ENCODE data around the gene HSD11B2. TPM values are rescaled to one million over a fixed set of nuclear protein-coding genes. Genes with fewer than 3 reads are reported as not detected.

HSD11B2 gene
- total RNA-seq, 1 experiment from 2014 or later: 9.7 TPM

DNA sequence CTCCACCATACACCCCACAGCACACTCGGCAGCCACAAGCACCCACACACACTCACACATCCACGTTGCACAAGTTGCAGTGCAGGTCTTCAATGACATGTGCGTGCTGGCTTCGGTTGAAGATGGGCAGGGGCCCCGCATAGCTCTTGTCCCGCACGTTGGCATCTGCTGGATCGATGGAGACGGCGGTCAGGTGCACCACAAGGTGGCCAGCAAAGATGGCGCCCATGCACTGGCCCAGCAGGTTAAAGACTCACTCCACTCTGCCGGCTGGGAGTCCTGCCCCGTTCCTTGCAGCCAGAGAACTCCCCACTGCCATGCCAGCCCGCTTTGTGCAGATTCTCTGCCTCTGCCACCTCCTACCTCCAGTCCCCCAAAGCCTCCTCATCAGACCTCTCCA, 30.0 kb upstream of the HSD11B2 start:
- no peak overlapping the region for H3K27ac ChIP-seq (ENCODE audit: low read depth, low read length)
- CTCF ChIA-PET: interaction anchor here (0.6 kb wide), 1 partner anchor 52 kb away, joined by 3 read pairs; no protein-coding TSS in a partner anchor
- RAD21 ChIA-PET (ENCODE audit: low non-redundant PET in 1 of 2, low total read pairs in 2 of 2, uncharacterized antibody in 2 of 2, unreplicated experiment in 2 of 2): no interaction called here
- no peak overlapping the region for H3K9ac ChIP-seq (ENCODE audit: low read length)
- ATAC-seq (no peak), DNase-seq (ENCODE audit: low read depth, low spot score) (no peak)
- intact Hi-C loops (cut with micrococcal nuclease): no loop called here
- no TSS peak for BruUV-seq (replicated peaks)
- H3K36me3 ChIP-seq (ENCODE audit: control insufficient read depth in 1 of 2, insufficient read depth in 2 of 2, low read length in 2 of 2): no peaks in the 10 kb centered on the region
- no peaks in the 10 kb centered on the region for H3K9me2 ChIP-seq (ENCODE audit: insufficient read depth)
- no peaks in the 10 kb centered on the region for H3K9me3 ChIP-seq (ENCODE audit: control insufficient read depth in 1 of 2, insufficient read depth in 1 of 2, low read depth in 1 of 2, low read length in 2 of 2)
- H3K4me3 ChIP-seq (replicated peaks in 1 of 2; ENCODE audit: low read depth in 1 of 2, low read length in 2 of 2): no peak overlapping the region
- H3K4me2 ChIP-seq (ENCODE audit: low read length): no peak overlapping the region
- TF ChIP-seq EGR1 (IDR thresholded peaks at IDR 0.05; ENCODE audit: low read depth) (no peak), SRF (IDR thresholded peaks at IDR 0.05; ENCODE audit: low read depth) (no peak), ELF1 (IDR thresholded peaks at IDR 0.05; ENCODE audit: borderline replicate concordance, low read depth) (no peak)
- TF ChIP-seq, protein P1, sequence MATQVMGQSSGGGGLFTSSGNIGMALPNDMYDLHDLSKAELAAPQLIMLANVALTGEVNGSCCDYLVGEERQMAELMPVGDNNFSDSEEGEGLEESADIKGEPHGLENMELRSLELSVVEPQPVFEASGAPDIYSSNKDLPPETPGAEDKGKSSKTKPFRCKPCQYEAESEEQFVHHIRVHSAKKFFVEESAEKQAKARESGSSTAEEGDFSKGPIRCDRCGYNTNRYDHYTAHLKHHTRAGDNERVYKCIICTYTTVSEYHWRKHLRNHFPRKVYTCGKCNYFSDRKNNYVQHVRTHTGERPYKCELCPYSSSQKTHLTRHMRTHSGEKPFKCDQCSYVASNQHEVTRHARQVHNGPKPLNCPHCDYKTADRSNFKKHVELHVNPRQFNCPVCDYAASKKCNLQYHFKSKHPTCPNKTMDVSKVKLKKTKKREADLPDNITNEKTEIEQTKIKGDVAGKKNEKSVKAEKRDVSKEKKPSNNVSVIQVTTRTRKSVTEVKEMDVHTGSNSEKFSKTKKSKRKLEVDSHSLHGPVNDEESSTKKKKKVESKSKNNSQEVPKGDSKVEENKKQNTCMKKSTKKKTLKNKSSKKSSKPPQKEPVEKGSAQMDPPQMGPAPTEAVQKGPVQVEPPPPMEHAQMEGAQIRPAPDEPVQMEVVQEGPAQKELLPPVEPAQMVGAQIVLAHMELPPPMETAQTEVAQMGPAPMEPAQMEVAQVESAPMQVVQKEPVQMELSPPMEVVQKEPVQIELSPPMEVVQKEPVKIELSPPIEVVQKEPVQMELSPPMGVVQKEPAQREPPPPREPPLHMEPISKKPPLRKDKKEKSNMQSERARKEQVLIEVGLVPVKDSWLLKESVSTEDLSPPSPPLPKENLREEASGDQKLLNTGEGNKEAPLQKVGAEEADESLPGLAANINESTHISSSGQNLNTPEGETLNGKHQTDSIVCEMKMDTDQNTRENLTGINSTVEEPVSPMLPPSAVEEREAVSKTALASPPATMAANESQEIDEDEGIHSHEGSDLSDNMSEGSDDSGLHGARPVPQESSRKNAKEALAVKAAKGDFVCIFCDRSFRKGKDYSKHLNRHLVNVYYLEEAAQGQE (IDR thresholded peaks at IDR 0.05; ENCODE audit: low read depth): no peak
- no peak overlapping the region for H2AFZ ChIP-seq (ENCODE audit: low read depth, low read length, poor library complexity, severe bottlenecking)
- no peaks in the 10 kb centered on the region for H4K20me1 ChIP-seq (ENCODE audit: insufficient read depth)
- H3K4me1 ChIP-seq (ENCODE audit: control insufficient read depth in 1 of 2, insufficient read depth in 2 of 2, low read length in 2 of 2): peaks cover 28 to 37% of the 10 kb centered on the region in 2 experiments
- H3K79me2 ChIP-seq (ENCODE audit: insufficient read depth, low read length): no peaks in the 10 kb centered on the region
- no peaks in the 10 kb centered on the region for H3K27me3 ChIP-seq (ENCODE audit: insufficient read depth, low read length)
- POLR2A ChIA-PET: interaction anchor here (0.6 kb wide), 1 partner anchor 250 kb away, joined by 3 read pairs; the partner anchor contains the start of gene B3GNT9

GRCh38 chr16:67403976-67404555, 26.9 kb upstream of the HSD11B2 start:
- ChIA-PET CTCF (no interaction called here), POLR2A (no interaction called here), RAD21 (ENCODE audit: low non-redundant PET in 1 of 2, low total read pairs in 2 of 2, uncharacterized antibody in 2 of 2, unreplicated experiment in 2 of 2) (interaction anchor here in 1 of 2 experiments (0.6 kb wide), 1 partner anchor 27 kb away, joined by 3 read pairs; the partner anchor contains the start of gene HSD11B2)
- H2AFZ ChIP-seq (ENCODE audit: low read depth, low read length, poor library complexity, severe bottlenecking): no peak overlapping the region
- H3K4me1 ChIP-seq (ENCODE audit: control insufficient read depth in 1 of 2, insufficient read depth in 2 of 2, low read length in 2 of 2): peaks cover 23 to 38% of the 10 kb centered on the region in 2 experiments
- intact Hi-C loops (cut with micrococcal nuclease): no loop called here
- H4K20me1 ChIP-seq (ENCODE audit: insufficient read depth): no peaks in the 10 kb centered on the region
- no peaks in the 10 kb centered on the region for H3K79me2 ChIP-seq (ENCODE audit: insufficient read depth, low read length)
- H3K27ac ChIP-seq (ENCODE audit: low read depth, low read length): peak overlapping the region; percentile 74
- no peaks in the 10 kb centered on the region for H3K9me3 ChIP-seq (ENCODE audit: control insufficient read depth in 1 of 2, insufficient read depth in 1 of 2, low read depth in 1 of 2, low read length in 2 of 2)
- peak overlapping the region; percentile 50 for H3K9ac ChIP-seq (ENCODE audit: low read length)
- TF ChIP-seq, protein P2, sequence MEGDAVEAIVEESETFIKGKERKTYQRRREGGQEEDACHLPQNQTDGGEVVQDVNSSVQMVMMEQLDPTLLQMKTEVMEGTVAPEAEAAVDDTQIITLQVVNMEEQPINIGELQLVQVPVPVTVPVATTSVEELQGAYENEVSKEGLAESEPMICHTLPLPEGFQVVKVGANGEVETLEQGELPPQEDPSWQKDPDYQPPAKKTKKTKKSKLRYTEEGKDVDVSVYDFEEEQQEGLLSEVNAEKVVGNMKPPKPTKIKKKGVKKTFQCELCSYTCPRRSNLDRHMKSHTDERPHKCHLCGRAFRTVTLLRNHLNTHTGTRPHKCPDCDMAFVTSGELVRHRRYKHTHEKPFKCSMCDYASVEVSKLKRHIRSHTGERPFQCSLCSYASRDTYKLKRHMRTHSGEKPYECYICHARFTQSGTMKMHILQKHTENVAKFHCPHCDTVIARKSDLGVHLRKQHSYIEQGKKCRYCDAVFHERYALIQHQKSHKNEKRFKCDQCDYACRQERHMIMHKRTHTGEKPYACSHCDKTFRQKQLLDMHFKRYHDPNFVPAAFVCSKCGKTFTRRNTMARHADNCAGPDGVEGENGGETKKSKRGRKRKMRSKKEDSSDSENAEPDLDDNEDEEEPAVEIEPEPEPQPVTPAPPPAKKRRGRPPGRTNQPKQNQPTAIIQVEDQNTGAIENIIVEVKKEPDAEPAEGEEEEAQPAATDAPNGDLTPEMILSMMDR (IDR thresholded peaks at IDR 0.05 in 2 of 3, conservative IDR thresholded peaks at IDR 0.05 in 1 of 3; ENCODE audit: borderline replicate concordance in 1 of 3, insufficient read depth in 1 of 3, low read depth in 2 of 3, low read length in 2 of 3): no peak
- TF ChIP-seq ELF1 (IDR thresholded peaks at IDR 0.05; ENCODE audit: borderline replicate concordance, low read depth): no peak
- DNase-seq (ENCODE audit: low read depth, low spot score) (no peak), ATAC-seq (no peak)
- BruUV-seq (replicated peaks): no TSS peak
- H3K9me2 ChIP-seq (ENCODE audit: insufficient read depth): no peaks in the 10 kb centered on the region
- no peaks in the 10 kb centered on the region for H3K27me3 ChIP-seq (ENCODE audit: insufficient read depth, low read length)
- peak overlapping the region; percentile 78 for H3K4me2 ChIP-seq (ENCODE audit: low read length)
- no peaks in the 10 kb centered on the region for H3K36me3 ChIP-seq (ENCODE audit: control insufficient read depth in 1 of 2, insufficient read depth in 2 of 2, low read length in 2 of 2)
- peak overlapping the region in 1 of 2 experiments; percentile 41; a peak in 1 of 4 replicates for H3K4me3 ChIP-seq (replicated peaks in 1 of 2; ENCODE audit: low read depth in 1 of 2, low read length in 2 of 2)

Data from HCT116 (cell line).